HPDE6-E6E7 (cell line): ENCODE measurements around the gene OOSP3.
A peak's percentile ranks its signal among the peaks of the same experiment; 100 is the strongest.
"Not testable (repeated sequence)": the region's sequence is repeated elsewhere in the genome, so short reads cannot be mapped to it uniquely, and the experiment has no call there.

Source experiments
- DNase-seq: peaks from one replicate; pipeline ENCODE4 v3.0.0; 2011; ENCODE audit warnings: missing footprints; ENCODE audit errors: extremely low spot score

The OOSP3 gene

GRCh38 chr11:59875856-59876519, 2.6 kb upstream of the OOSP3 start:
- no peak for DNase-seq

GRCh38 chr11:59877325-59877724, 1.3 kb upstream of the OOSP3 start:
- no peak for DNase-seq

- DNase-seq: no peak
Observed at GRCh38 chr11:59877784-59878183, 798 bp upstream of the OOSP3 start.

DNA sequence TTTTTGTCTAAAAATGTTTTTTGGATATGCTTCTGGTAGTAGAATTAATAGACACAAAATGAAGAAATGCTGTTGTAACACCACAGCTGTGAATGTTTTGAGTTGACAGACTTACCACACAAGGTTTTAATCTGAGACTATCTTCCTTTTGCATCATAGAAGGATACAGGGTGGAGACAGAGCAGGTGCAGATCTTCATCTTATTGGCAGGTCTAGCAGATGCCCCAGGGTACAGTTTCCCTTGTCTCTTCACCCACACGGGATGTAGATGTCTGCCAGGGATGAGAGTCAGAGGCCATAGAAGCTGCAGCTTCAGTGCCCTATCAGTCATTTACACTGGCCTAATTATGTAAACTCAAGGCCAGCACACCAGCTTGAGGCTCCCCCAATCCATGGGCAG, 985 bp downstream of the OOSP3 start:
- DNase-seq: no peak

GRCh38 chr11:59883597-59883996, 5.0 kb downstream of the OOSP3 start:
- no peak for DNase-seq

DNA sequence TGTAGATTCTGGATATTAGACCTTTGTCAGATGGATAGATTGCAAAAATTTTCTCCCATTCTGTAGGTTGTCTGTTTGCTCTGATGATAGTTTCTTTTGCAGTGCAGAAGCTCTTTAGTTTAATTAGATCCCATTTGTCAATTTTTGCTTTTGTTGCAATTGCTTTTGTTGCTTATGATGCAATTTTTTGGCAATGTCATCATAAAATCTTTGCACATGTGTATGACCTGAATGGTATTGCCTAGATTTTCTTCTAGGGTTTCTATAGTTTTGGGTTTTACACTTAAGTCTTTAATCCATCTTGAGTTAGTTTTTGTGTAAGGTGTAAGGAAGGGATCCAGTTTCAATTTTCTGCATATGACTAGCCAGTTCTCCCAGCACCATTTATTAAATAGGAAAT, 8.6 kb downstream of the OOSP3 start:
- not testable (repeated sequence) for DNase-seq

- no peak for DNase-seq
Observed at GRCh38 chr11:59891781-59892181, 13.2 kb downstream of the OOSP3 start.

GRCh38 chr11:59894616-59895015, 16.0 kb downstream of the OOSP3 start:
- peak; percentile 27 for DNase-seq

GRCh38 chr11:59898046-59898445, 19.5 kb downstream of the OOSP3 start:
- no peak for DNase-seq

DNA sequence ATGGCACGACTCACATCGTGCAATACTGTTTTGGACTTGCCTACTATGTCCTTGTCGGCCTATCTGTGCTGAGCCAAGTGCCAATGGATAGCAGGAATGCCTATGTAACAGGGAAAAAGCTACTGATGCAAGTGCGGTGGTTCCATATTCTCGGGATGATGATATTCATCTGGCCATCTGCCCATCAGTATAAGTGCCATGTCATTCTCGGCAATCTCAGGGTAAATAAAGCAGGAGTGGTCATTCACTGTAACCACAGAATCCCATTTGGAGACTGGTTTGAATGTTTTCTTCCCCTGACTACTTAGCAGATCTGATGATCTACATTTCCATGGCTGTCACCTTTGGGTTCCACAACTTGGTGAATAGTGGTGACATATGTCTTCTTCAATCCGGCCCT, 20.1 kb downstream of the OOSP3 start:
- no peak for DNase-seq

DNA sequence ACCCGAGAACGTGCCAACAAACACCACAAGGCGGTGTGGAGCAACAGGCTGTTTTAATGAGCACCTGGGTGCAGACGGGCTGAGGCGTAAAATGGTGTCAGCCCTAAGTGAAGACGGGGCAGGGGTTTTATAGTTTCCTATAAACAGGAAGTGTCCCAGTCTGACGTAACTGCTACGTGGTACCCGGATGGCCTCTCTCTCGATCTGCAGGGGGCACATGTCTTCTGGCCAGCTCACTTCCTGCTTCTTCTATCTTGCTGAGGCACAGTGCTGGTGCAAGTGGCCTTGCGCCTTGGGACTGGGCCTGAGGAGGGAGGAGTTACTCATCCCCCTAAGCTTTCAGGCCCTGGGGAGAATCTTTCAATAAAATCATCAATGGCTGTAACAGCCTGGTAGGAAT, 20.9 kb downstream of the OOSP3 start:
- no peak for DNase-seq

DNA sequence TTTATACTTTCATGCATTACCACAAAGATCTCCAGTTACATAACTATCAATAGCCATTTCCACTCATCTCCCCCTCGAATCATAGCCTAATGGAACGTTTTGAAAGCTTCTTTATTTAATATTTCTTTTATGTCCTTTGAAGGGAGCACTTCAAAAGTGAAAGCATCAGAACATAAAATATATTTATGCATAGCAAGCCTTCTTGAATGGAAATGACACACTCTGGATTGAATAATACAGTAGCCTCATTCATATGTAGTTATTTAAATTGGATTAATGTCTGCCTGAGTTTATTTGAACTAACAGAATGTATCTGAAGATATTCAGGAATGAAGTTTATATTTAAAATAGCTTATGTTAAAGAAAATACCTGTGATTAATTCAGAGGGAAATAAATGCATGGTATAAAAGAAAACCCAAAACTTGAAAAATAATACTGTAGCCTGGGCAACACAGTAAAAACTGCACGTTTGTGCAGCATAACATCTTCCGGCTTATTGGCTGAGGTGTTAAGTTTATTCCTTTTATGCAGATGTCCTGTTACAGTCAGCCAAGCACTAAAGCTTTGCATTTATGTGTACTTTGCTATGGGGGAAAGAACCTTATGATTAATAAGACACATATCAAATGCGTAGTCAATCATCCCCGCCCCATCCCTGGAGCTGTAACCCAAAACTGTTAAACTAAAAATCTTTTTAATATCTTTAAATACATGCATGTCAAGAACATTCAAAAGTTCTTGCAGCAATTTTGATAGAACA, 22.0 kb downstream of the OOSP3 start:
- no peak for DNase-seq

DNA sequence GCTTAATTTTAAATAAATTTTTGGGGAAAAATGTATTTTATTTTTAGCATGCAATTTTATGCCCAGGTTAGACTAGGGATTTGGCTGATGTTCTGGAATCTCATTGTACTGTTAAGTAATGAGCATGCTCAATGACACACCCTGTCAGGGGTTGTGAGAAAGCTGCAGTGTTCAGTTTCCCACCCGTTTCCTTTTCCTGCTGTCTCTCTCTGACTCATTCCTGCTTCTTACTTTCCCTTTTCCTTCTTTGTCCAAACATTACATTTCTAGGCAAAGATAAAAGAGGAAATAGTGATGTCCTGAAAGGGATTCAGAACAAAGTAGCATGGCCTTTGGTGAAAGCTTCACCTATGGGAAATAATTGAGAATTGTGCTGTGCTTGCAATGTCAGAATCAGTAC, 22.7 kb downstream of the OOSP3 start:
- peak; percentile 71 for DNase-seq

GRCh38 chr11:59903569-59903968, 25.0 kb downstream of the OOSP3 start:
- not testable (repeated sequence) for DNase-seq

DNA sequence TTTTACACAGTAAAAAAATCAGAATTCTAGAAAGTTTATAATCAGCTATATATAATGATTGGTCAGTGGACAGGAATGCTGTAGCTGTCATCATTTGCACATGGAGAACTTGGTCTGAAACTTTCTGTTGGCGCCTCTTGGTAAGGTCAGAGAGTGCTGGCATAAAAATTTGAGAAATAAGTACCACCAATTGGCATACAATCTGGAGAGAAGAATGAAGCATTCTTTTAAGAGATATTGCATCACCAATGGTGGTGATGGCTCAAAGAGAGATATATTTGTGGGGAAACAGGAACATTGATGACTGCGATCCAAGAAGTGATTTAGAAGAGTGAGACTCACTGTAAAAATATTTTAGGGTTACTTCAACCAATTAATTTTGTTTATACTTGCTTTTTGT, 39.9 kb downstream of the OOSP3 start:
- no peak for DNase-seq

- DNase-seq: peak; percentile 16
Observed at GRCh38 chr11:59918987-59919589, 40.5 kb downstream of the OOSP3 start.

GRCh38 chr11:59923813-59924212, 45.2 kb downstream of the OOSP3 start:
- no peak for DNase-seq

DNA sequence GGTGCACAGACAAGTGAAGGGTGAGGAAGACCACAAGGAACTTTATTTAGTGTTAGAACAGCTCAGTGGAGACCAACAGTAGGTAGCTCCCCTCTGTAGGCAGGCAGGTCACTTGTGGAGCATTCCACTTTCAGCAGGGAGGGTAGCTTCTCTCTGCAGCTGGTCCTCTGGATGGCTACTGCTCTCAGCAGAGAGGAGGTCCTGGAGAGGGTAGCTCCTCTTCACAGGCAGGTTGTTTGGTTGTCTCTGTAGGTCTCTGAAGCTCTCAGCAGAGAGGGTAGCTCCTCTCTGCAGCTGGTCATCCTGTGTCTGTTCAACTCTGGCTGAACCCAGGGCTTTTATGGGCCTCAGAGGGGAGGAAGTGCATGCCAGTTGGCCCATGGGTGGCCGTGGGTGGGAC, 53.1 kb downstream of the OOSP3 start:
- no peak for DNase-seq

DNA sequence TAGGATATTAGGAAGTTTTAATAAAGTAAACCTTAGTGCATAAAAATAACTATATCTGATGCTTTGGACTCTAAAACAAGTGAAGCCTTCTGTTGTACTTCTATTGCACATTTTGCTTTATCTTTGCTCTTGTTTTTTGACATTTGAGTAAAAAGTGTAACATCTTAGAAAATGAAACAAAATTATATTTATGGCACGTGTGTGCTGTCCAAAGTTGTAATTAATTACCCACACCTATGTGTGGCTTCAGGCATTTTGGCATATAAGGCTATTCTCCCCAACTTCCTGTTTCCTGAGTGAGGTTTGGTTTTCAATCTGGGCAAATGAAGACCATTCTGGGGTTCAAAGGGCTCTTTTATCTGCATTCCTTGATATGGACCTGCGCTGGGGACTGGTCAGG, 59.5 kb downstream of the OOSP3 start, which contains the start of gene OOSP1:
Gene OOSP1 (plus strand): TSS at position 301 of the 400 bp plus-strand sequence. CDS start 23 bp downstream, at position 324.
- DNase-seq: no peak

DNA sequence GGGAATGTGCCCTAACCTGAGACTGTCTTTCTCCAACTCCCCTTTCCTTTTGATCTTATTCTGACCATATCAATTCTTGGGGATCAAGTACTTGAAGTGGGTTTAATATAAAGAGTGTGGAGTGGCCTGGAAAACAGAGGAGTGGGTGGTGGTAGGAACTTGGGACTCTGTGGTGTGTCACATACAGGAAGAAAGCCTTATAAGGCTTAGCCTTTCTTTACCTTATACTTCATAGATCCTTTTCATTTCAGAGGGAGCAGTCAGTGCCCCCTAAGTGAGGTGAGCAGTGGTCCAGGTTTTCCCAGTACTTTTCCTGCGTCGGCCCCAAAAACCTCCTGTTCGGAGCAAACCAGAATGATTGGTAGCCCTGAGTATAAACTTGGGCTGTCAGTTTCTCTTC, 60.1 kb downstream of the OOSP3 start:
- no peak for DNase-seq

DNA sequence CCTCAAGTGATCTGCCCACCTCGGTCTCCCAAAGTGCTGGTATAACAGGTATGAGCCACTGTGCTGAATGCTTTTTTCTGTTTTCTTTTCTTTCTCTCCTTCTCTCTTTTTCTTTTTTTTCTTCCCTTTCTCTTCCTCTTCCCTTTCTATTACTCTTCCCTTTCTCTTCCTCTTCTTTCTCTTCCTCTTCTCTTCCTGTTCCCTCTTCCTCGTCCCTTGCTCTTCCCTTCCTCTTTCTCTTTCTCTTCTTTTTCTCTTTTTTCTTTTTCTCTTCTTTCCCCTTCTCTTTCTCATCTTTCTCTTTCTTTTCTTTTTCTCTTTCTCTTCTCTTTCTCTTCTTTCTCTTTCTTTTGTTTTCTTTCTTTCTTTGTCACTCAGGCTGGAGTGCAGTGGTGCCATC, 60.9 kb downstream of the OOSP3 start:
- no peak for DNase-seq

DNA sequence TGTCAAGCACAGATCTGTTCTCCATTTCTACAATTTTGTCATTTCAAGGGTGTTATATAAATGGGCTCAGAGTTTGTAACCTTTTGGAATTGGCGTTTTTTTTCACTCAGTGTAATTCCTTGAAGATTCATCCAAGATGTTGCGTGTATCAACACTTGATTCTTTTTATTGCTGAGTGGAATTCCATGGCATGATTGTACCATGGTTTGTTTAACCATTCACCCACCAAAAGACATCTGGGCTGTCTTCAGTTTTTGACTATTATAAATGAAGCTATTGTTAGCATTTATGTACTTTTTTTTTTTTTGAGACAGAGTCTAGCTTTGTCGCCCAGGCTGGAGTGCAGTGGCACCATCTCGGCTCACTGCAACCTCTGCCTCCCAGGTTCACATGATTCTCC, 62.5 kb downstream of the OOSP3 start:
- no peak for DNase-seq
